HG02852 (cell line): ENCODE measurements around the gene EYS.
"Not testable (repeated sequence)": the region's sequence is repeated elsewhere in the genome, so short reads cannot be mapped to it uniquely, and the experiment has no call there.

Experiments used
- ATAC-seq: cut with Tn5 transposase; IDR thresholded peaks from one replicate; pipeline ENCODE4 v1.9.1; 2021; ENCODE audit warnings: mild to moderate bottlenecking, moderate library complexity; ENCODE audit not compliant: unreplicated experiment

The EYS gene

DNA sequence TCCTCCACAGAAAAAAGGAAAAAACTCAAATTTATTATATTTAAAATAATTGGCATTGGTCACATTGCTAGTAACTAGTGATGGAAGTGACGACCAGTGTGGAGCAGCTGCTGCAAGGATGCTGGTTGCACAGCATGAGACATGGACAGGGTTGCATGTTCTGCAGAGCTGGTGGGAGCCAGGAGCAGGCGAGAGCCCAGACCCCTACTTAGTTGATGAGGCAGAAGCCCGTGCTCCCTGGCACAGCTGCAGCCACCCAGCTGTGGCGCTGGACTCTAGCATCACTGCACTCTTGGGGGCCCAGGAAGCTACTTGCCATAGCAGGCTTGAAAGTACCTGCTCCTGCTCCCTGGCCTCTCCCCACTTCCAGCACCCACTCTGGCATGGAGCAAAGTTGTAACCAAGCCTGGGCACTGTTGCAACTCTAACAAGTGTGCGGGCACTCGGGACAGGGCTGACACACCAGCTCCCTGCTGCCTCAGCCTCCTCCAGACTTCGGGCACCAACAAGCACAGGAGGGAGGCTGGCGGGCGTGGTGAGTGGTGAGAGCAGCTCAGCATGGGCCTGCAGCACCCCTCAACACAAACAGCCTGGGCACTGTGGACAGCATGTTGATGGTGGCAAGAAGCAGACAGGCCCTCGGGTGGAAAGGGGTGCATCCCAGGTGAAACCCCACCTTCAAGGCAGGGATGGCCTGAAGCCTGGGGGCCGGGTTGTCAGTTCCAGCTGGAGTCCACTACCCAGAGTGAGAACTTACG is 69.6 kb downstream of the EYS start:
- ATAC-seq, result no peak

DNA sequence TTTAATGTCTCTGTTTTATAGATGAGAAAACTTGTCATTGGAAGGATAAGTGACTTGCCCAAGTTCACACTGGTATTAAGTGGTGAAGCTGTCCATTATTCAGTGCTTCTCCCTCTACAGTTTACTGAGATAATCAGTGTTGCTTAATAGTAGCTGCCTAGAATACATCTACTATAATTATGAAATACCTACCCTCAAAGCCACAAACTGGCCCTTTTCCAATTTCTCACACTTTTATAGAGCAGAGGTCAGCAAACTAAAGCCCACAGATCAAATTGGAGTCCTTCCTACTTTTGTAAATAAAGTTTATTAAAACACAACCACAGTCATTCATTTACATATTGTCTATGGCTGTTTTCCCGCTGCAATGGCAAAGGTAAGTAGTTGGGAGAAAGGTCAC is 73.5 kb downstream of the EYS start:
- no peak for ATAC-seq

DNA sequence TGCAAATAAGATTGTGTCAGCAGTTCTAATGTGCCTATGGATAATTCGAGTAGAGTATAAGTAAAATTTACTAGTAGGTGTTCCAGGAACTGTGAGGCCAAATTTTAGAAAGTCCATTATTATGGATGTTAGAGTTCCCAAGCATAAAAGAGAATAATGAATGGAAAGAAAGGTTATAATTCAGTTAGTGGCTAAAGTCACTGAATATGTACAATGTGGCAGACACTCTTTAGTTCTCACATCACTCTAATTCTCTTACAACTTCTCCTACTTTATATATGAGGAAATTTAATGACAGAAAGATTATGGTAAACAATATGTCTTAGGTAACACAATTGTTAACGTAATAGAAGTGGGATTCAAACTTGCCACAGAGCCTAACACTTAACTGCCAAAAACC is 75.3 kb downstream of the EYS start:
- no peak for ATAC-seq

DNA sequence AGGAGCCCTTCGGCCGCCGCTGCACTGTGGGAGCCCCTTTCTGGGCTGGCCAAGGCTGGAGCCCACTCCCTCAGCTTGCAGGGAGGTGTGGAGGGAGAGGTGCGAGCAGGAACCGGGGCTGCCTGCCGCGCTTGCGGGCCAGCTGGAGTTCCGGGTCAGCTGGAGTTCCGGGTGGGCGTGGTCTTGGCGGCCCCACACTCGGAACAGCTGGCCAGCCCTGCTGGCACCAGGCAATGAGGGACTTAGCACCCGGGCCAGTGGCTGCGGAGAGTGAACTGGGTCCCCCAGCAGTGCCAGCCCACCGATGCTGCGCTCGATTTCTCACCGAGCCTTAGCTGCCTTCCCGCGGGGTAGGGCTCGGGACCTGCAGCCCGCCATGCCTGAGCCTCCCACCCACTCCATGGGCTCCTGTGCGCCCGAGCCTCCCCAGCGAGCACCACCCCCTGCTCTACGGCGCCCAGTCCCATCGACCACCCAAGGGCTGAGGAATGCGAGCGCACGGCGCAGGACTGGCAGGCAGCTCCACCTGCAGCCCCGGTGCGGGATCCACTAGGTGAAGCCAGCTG is 79.5 kb downstream of the EYS start:
- not testable (repeated sequence) for ATAC-seq

DNA sequence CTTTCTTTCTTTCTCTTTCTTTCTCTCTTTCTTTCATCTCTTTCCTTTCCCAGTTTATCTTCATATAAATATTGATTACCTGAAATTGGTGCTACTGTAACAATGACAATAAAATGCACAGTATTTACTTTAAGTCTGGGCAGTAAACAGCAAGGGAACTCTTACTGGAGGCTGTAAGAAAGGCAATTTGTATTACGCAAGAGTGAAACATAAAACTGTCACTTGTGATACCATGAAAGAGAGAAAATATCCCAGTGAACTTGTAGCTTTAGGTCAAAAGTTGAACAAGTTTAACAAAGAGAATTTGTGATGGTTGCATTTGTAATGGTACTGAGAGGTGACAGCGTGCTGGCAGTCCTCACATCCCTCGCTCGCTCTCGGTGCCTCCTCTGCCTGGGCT is 80.0 kb downstream of the EYS start:
- no peak for ATAC-seq

DNA sequence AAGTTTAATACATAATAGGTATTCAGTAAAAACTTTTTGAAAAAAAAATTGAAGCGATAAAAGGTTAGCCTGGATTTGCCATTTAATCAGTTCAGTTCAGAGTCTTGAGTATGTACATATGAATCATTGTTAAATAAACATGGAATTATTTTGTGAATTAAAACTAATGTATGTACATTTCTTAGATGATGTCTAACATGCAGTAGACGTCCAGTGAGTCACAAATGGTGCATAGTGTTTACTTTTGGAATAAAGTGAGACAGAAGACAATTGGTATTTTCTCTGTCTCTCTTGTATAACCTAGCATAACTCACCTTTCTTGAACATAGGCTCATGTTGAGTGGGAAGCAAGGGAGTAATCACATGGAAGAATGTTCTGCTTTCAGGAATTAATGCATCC is 83.5 kb downstream of the EYS start:
- ATAC-seq, result no peak

DNA sequence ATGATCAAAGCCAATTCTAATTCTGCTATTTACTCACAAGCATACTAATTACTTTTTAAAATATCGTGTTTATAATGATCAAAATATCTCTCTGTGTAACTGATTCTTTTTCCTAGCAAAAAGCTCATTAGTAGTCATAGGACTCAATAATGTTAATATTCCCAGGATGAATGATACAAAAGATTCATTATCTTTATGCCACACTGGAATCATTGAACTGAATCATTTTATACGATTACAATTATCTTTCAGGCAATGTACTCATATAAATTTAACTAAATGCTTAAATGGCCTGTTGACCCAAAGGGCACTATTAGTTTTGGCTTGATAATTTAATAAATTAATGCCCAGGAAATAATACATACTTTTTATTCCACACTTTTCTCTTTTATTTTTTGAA is 96.3 kb downstream of the EYS start:
- no peak for ATAC-seq

DNA sequence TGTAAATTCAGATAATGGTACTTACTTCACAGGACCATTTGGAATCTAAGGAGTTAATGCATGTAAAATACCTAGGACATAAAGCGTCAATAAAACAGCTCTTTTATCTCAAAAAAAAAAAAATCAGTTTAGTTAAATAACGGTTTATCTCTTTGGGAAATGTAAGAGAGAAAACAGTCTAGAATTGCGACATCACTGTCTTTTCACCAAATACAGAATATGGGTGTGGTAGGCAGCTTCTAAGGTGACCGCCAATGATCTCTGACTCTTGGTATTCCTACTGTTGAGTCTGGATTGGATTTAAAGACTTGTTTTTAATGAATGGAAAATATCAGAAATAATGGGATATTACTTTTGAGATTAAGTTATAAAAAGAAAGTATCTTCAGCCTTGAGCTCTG is 111.5 kb downstream of the EYS start:
- ATAC-seq, result no peak

DNA sequence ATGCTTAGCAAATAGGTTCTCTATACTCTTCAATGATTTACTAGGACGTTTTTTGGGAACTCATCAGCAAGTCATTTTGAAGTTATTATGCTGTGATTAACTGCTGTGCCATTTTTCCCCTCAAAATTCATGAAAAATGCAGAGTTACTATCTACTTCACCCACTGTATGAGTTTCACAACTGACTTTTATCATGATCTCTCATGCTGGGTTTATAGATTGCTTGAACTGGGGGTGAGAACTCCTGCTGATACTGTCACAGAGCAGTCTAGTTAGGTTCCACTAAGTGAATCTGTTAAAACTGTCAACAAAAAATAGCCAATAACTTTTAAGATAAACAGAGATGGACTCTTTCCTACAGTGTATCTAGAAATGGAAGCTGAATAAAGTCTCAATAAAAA is 136.7 kb downstream of the EYS start:
- ATAC-seq, result no peak

DNA sequence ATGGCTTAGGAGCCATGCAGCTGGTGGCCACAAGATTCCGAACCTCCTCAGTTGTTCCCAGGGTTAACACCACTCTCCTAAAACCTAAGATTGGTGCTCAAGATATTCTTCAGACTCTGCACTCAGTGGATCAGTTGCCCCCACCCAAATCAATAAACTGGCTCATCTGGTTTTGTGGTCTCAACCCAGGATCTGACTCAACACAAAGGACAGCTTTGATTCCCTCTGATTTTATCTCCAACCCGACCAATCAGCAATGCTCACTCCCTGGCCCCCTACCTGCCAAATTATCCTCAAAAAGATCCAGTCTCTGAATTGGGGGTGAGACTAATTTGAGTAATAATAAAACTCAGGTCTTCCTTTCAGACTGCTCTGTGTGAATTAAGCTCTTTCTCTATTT is 137.5 kb downstream of the EYS start:
- no peak for ATAC-seq

DNA sequence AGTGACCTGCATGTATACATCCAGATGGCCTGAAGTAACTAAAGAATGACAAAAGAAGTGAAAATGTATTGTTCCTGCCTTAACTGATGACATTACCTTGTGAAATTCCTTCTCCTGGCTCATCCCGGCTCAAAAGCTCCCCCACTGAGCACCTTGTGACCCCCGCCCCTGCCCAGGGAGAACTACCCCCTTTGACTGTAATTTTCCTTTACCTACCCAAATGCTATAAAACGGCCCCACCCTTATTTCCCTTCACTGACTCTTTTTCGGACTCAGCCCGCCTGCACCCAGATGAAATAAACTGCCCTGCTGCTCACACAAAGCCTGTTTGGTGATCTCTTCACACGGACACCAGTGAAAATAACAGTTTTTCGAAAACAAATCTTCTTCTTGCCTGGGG is 138.0 kb downstream of the EYS start:
- ATAC-seq, result not testable (repeated sequence)

DNA sequence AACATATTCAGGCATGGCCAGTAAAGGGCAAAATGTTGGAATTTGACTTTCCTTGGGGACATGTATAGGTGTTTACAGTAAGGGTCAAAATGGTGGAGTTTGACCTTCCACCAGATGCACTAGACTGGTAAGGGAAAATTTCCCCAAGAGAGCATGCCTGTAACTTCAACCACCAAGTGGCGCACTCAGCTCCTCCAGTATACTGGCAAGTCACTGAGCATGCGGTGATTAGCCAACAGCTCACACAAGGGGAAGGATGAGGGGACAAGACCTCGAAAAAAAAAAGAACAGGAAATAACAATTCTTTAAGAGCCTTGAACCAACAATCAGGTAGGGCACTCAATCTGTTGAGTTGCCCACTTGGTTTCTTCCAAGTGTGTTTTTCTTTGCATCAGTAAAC is 140.9 kb downstream of the EYS start:
- no peak for ATAC-seq

DNA sequence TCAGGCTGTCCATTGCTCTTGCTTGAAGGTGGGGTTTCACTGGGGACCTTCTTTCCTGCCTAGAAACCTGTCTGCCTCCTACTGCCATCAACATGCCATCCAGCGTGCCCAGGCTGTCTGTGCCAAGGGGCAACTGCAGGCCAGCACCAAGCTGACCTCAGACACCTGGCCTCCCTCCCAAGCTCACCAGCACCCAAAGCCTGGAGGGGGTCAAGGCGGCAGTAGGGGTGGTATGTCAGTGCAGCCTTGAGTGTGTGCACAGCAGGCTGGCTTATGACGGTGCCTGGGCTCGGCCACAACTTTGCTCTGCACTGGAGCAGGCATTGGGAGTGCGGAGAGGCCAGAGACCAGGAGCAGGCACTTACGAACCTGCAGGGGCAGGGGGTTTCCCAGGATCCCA is 149.0 kb downstream of the EYS start:
- no peak for ATAC-seq

DNA sequence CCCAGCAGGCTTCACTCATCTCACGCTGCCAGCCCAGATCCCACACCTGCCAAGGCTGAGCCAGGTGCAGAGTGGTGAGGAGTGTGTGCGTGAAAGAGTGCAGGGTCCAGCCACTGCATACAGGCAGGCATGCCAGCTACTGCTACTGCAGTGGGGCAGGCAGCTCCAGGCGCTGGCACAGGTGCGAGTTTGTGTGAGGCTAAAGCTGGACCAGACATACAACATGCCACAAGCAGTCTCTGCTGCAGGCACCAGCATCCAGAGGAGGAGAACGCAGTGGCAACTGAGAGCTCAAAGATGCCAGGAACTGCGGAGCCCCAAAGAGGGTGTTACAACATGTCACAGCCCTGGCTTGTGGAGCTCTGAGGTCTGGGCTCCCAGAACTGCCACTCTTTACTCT is 149.8 kb downstream of the EYS start:
- ATAC-seq, result no peak

DNA sequence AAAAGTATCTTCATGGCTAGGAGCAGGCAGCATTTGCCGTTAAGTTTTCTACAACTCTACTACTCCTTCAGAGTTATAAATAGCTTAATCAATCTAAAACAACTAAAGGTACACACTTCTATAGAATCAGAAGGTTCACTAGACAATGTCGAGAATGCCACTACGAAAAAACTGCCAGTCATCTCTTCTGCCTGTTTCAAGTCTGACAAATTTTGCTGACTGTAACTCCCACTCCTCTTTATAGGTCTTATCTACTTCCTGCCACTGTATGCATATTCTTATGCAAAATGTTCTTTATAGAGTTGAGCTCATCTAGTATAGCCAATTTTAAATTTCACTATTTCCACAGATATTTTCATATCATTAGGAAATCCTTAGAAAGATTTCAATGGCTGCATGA is 160.1 kb downstream of the EYS start:
- ATAC-seq, result no peak

DNA sequence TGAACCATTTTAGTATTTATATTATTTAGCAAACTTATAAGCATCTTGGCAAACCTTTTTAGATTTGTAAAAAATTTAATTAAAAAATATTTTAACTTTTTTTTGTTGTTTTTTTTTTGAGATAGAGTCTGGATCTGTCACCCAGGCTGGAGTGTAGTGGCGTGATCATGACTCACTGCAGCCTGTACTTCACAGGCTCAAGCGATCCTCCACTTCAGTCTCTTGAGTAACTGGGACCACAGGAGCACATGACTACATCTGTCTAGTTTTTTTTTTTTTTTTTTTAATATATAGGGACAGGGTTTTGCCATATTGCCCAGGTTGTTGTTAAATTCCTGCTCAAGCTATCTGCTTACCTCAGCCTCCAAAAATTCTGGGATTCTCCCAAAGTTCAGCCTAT is 161.1 kb downstream of the EYS start:
- no peak for ATAC-seq

DNA sequence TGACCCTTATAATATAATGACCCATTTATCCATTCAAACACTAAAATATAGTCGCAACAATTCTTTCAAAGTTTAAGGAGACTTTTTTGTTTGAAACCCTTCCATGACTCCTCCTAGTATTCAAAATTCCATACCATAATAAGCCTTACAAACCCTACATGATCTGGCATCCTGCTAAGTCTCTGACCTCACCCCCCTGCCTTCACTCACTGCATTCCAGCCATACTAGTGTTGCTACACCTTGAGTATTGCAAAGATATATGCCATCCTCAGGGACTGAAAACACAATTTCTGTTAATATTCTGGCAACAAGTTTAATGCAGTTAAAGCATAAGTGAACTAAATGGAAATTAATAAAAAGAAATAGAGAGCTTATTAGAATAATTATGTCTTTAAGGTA is 168.4 kb downstream of the EYS start:
- no peak for ATAC-seq

DNA sequence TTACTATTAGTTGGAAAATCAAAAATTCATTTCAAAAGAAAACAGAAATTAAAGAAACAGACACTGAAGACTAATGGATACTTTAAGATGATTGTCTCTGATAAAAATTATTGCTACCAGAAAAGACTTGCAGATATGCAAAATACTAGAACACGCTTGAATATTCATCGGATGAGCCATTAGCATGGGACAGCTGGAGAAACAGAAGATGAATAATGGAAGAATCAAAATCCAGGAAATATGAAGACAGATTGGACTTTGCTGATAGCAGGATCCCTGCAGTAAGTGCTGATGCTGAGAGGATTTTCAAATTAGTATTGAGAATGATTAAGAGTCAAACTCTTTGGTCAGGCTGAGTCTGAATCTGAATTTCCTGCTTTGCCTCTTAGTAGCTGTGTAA is 169.4 kb downstream of the EYS start:
- ATAC-seq, result no peak

DNA sequence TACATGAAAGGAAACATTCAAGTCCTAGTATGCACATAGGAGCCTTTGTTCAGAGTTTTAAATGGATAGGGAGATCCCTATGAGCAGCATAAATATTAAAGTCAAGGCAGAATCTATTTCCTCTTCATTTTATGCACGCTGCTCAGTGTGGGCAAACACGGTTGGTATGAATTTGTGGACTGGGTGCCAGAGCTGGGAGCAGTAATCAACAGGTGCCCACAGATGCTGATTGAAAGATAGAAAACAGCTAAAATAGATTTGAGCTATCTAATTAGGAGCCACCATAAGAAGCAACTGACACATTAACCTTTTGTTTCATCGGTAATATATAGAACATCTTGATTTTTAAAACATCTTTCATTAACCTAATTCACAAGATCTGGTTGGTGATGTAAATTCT is 175.5 kb downstream of the EYS start:
- no peak for ATAC-seq

DNA sequence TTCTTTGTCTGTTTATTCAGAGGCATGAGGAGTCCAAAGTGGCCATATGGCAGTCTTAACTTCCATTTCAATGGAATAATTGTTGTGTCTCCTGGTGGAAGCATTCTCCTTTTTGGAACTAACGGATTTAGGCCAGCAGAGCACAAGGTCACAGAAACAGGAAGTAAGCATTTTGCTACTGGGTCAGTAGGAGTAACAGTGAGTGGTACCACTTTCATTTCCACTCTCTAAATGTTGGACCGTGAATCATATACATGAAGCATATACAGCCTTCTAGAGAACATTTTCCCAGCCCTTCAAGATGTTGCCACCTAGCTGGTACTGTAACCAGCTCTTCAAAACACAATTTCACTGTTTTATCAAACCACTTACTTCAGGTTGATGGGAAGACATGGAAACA is 182.8 kb downstream of the EYS start:
- no peak for ATAC-seq

DNA sequence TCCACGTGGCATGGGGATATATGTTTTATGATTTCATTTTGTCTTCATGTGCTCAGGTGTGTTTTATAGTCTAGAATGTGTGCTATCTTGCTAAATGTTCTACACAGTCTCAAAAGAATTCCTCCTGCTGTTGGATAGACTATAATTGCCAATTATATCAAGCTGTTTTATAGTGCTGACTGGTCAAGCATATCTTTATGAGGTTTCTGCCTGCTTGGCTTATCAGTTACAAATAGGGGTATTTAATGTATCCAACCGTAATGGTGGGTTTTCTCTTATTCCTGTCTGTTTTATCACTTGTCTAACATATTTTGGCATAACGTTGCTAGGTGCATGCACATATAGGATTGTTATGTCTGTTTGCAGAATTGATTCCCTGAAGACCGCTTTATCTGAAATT is 201.3 kb downstream of the EYS start:
- ATAC-seq, result no peak

DNA sequence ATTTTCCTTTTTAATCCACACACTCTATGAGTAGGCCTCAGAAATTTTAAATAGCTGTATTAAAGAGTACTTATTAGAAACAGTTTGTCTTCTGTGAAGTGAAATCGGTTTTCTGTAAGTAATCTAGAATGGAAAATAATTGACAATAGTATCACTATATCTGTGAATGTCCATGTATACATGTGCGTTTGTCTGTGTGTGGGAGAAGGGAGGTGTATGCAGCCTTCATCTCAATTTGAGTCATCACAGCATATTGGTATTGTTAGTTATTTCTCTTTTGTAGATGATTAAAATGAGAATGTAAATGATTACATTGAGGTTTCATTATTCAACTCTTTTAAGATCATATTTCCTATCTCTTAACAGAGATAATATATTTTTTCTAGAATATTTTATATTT is 206.0 kb downstream of the EYS start:
- ATAC-seq, result no peak

DNA sequence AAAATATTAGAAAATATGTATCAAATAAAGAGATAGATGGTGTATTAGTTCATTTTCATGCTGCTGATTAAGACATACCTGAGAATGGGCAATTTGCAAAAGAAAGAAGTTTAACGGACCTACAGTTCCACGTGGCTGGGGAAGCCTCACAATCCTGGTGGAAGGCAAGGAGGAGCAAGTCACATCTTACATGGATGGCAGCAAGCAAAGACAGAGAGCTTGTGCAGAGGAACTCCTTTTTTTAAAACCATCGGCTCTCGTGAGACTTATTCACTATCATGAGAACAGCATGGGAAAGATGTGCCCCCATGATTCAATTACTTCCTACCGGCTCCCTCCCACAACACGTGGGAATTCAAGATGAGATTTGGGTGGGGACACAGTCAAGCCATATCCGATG is 223.4 kb downstream of the EYS start:
- ATAC-seq, result not testable (repeated sequence)
